PC-9 (cell line): ENCODE measurements around the gene KRTAP5-1. TPM values are rescaled to one million over a fixed set of nuclear protein-coding genes. Genes with fewer than 3 reads are reported as not detected.
A peak's percentile ranks its signal among the peaks of the same experiment; 100 is the strongest.
"Not testable (repeated sequence)": the region's sequence is repeated elsewhere in the genome, so short reads cannot be mapped to it uniquely, and the experiment has no call there.

Experiments used
- BruUV-seq: library from RNA; stranded (reverse); fragments of 400-500 nt; replicated peaks from 2 replicates; lab custom pipeline; 2021; lab: Mats Ljungman, UMichigan
- CTCF ChIA-PET: fragments of 300-600 bp; sonication (Branson Sonifier 250); formaldehyde crosslinking; loops from one replicate; lab custom pipeline; 2022; ENCODE audit warnings: antibody characterized with exemption; lab: Charles Lee
- POLR2A ChIA-PET: fragments of 300-600 bp; sonication (Branson Sonifier 250); formaldehyde crosslinking; loops from one replicate; lab custom pipeline; 2022; ENCODE audit warnings: antibody characterized with exemption; ENCODE audit not compliant: unreplicated experiment; lab: Charles Lee
- DNase-seq, 2 experiments: peaks; one replicate each; pipeline versions ENCODE4 v3.0.0 to v3.0.0-alpha.2; 2015 to 2022; ENCODE audit warnings: mixed read lengths in 1 of 2
- H2AFZ ChIP-seq: fragments of 200-600 bp; sonication (generic); 2 replicates; pipeline ENCODE4 v1.8.1; 2017; ENCODE audit warnings: antibody characterized with exemption
- H3F3A ChIP-seq: fragments of 200-600 bp; sonication (generic); 2 replicates; pipeline ENCODE4 v1.8.1; 2017; ENCODE audit warnings: antibody characterized with exemption, mild to moderate bottlenecking, low read depth; ENCODE audit not compliant: insufficient read depth
- H3K27ac ChIP-seq: fragments of 200-600 bp; sonication (generic); 2 replicates; pipeline ENCODE4 v1.6.1; 2016; ENCODE audit warnings: mixed run types
- H3K27me3 ChIP-seq: fragments of 200-600 bp; sonication (generic); 2 replicates; pipeline ENCODE4 v1.6.1; 2016; ENCODE audit warnings: low read depth, mixed run types; ENCODE audit not compliant: insufficient read depth
- H3K36me3 ChIP-seq: fragments of 200-600 bp; sonication (generic); 2 replicates; pipeline ENCODE4 v1.6.1; 2016; ENCODE audit warnings: low read depth, mixed run types
- H3K4me1 ChIP-seq: fragments of 200-600 bp; sonication (generic); replicated peaks from 2 replicates; pipeline ENCODE4 v1.6.1; 2016; ENCODE audit warnings: mixed run types; ENCODE audit not compliant: insufficient read depth
- H3K4me2 ChIP-seq: fragments of 200-600 bp; sonication (generic); 2 replicates; pipeline ENCODE4 v1.6.1; 2017; ENCODE audit warnings: mixed run types
- H3K4me3 ChIP-seq: fragments of 200-600 bp; sonication (generic); 2 replicates; pipeline ENCODE4 v1.6.1; 2016; ENCODE audit warnings: mixed run types
- H3K79me2 ChIP-seq: fragments of 200-600 bp; sonication (generic); 2 replicates; pipeline ENCODE4 v1.6.1; 2017; ENCODE audit warnings: low read depth, mixed run types
- H3K9me2 ChIP-seq: fragments of 200-600 bp; sonication (generic); 2 replicates; pipeline ENCODE4 v1.8.1; 2017; ENCODE audit warnings: mild to moderate bottlenecking; ENCODE audit not compliant: insufficient read depth
- H3K9me3 ChIP-seq: fragments of 200-600 bp; sonication (generic); 2 replicates; pipeline ENCODE4 v1.8.1; 2016; ENCODE audit warnings: low read depth; ENCODE audit not compliant: insufficient read depth
- H4K20me1 ChIP-seq: fragments of 200-600 bp; sonication (generic); 2 replicates; pipeline ENCODE4 v1.8.1; 2017; ENCODE audit not compliant: insufficient read depth
- EZH2 ChIP-seq: fragments of 200-600 bp; sonication (generic); IDR thresholded peaks from 2 replicates; pipeline ENCODE4 v1.8.0; 2017; ENCODE audit warnings: antibody characterized with exemption, low read depth
- intact Hi-C: fragments of 100-400 bp; cut with micrococcal nuclease; formaldehyde crosslinking; loops from one replicate; pipeline ENCODE4 v1.10.0; 2022; ENCODE audit not compliant: unreplicated experiment
- total RNA-seq: library from RNA; stranded (reverse); gene quantifications from 2 replicates; pipeline ENCODE4 v1.2.3, GENCODE V29; 2021
- TF ChIP-seq, protein P1 (sequence below): fragments of 200-600 bp; sonication (generic); conservative IDR thresholded peaks from 2 replicates; pipeline ENCODE4 v1.6.1; 2017; ENCODE audit warnings: mixed run types, antibody characterized with exemption, mild to moderate bottlenecking, moderate library complexity

Gene KRTAP5-1
- total RNA-seq, 1 experiment from 2014 or later = not detected

GRCh38 chr11:1589996-1590395, 4.9 kb upstream of the KRTAP5-1 start:
- Histone ChIP-seq H3K27ac (no peak overlapping the region), H2AFZ (no peak overlapping the region), H3K27me3 (peaks cover 25% of the 10 kb centered on the region; the same call in 1 of the 2 replicates), H3K36me3 (no peaks in the 10 kb centered on the region), H4K20me1 (no peaks in the 10 kb centered on the region), H3K4me2 (no peak overlapping the region), H3K9me3 (no peaks in the 10 kb centered on the region), H3K9me2 (no peaks in the 10 kb centered on the region), H3F3A (no peaks in the 10 kb centered on the region), H3K4me3 (no peak overlapping the region), H3K4me1 (peaks cover 5% of the 10 kb centered on the region; the same call in 1 of the 2 replicates), H3K79me2 (no peaks in the 10 kb centered on the region)
- no peak for DNase-seq
- ChIA-PET CTCF (no interaction called here), POLR2A (no interaction called here)
- TF ChIP-seq, protein P1, sequence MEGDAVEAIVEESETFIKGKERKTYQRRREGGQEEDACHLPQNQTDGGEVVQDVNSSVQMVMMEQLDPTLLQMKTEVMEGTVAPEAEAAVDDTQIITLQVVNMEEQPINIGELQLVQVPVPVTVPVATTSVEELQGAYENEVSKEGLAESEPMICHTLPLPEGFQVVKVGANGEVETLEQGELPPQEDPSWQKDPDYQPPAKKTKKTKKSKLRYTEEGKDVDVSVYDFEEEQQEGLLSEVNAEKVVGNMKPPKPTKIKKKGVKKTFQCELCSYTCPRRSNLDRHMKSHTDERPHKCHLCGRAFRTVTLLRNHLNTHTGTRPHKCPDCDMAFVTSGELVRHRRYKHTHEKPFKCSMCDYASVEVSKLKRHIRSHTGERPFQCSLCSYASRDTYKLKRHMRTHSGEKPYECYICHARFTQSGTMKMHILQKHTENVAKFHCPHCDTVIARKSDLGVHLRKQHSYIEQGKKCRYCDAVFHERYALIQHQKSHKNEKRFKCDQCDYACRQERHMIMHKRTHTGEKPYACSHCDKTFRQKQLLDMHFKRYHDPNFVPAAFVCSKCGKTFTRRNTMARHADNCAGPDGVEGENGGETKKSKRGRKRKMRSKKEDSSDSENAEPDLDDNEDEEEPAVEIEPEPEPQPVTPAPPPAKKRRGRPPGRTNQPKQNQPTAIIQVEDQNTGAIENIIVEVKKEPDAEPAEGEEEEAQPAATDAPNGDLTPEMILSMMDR = no peak
- TF ChIP-seq EZH2 = no peak
- no TSS peak for BruUV-seq
- intact Hi-C loops = no loop called here

DNA sequence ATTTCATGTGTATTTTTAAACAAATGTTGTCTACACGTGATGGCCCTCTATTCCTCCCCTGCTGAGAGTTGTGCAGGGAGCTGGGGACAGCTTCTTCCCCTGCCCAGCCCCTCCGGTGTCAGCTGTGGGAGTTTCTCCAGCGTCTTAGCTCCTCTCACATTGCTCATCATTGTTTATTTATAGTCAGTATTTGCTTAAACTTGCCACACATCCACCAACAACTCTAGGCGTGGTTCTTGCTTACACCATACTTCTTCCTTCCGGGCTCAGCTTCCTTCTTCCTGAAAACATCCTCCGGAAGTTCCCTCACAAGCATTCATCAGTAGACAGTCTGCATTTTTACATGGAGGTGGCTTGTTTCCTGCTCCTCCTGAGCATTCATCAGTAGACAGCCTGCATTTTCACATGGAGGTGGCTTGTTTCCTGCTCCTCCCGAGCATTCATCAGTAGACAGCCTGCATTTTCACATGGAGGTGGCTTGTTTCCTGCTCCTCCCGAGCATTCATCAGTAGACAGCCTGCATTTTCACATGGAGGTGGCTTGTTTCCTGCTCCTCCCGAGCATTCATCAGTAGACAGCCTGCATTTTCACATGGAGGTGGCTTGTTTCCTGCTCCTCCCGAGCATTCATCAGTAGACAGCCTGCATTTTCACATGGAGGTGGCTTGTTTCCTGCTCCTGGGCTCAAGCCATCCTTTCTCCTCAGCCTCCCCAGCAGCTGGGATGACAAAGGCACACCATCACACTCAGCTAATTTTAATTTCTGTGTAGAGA, 4.3 kb upstream of the KRTAP5-1 start:
- H3F3A ChIP-seq, H3K4me3 ChIP-seq, H3K4me1 ChIP-seq, H3K4me2 ChIP-seq, POLR2A ChIA-PET, intact Hi-C loops, H3K9me3 ChIP-seq, H3K36me3 ChIP-seq, H3K9me2 ChIP-seq, BruUV-seq, H3K27ac ChIP-seq, H4K20me1 ChIP-seq, H3K79me2 ChIP-seq, H2AFZ ChIP-seq, CTCF ChIA-PET: not testable (repeated sequence)
- peaks cover 23% of the 10 kb centered on the region; the same call in 1 of the 2 replicates for H3K27me3 ChIP-seq
- DNase-seq = peak in 1 of 2 experiments; percentile 57

DNA sequence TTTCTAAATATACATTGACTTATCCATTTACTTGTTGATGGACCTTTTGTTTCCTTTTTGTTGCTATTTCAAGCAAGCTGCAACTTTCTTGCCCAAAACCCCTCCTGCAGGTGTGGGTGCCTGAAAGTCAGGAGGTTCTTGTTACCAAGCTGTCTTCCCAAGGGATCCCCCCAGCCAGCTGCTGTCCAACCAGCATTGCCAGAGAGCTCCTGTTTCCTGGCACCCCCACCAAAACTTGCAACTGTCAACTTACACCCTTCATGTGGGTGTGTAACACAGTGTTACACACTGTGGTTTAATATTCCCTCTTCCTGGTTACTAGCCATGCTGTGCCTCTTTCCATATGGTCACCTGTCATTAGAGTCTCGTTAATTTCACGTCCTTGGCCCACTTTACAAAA, 1.6 kb upstream of the KRTAP5-1 start:
- Histone ChIP-seq H3K27me3 (peaks cover 22% of the 10 kb centered on the region; the same call in 1 of the 2 replicates), H3K27ac (no peak overlapping the region), H3K36me3 (no peaks in the 10 kb centered on the region), H3K9me2 (no peaks in the 10 kb centered on the region), H3F3A (no peaks in the 10 kb centered on the region), H2AFZ (no peak overlapping the region), H4K20me1 (no peaks in the 10 kb centered on the region), H3K4me1 (peaks cover 5% of the 10 kb centered on the region; the same call in 1 of the 2 replicates), H3K4me3 (no peak overlapping the region), H3K4me2 (no peak overlapping the region), H3K79me2 (no peaks in the 10 kb centered on the region), H3K9me3 (no peaks in the 10 kb centered on the region)
- ChIA-PET CTCF (no interaction called here), POLR2A (no interaction called here)
- no TSS peak for BruUV-seq
- intact Hi-C loops = no loop called here
- no peak for TF ChIP-seq EZH2
- TF ChIP-seq, protein P1 = no peak
- no peak for DNase-seq

- H3K9me2 ChIP-seq, DNase-seq, BruUV-seq, H3K36me3 ChIP-seq, H3K27ac ChIP-seq, H3K4me2 ChIP-seq, H3F3A ChIP-seq, H4K20me1 ChIP-seq, H3K79me2 ChIP-seq, H3K4me3 ChIP-seq, intact Hi-C loops, CTCF ChIA-PET, H3K9me3 ChIP-seq, H2AFZ ChIP-seq, H3K4me1 ChIP-seq: not testable (repeated sequence)
- H3K27me3 ChIP-seq = peaks cover 19% of the 10 kb centered on the region; the same call in 1 of the 2 replicates
- POLR2A ChIA-PET = interaction anchor here (0.6 kb wide), 1 partner anchor 12 kb away, joined by 7 read pairs; no protein-coding TSS in a partner anchor
Measured at GRCh38 chr11:1582909-1583308, 2.2 kb downstream of the KRTAP5-1 start.
